CD14-positive monocyte (primary cell): ENCODE measurements around the gene DTL. TPM values are rescaled to one million over a fixed set of nuclear protein-coding genes. Genes with fewer than 3 reads are reported as not detected.

Experiments used
- DNase-seq, 3 donors: peaks; one replicate each; pipeline ENCODE4 v3.0.0-alpha.2; 2011 to 2022
- H2AFZ ChIP-seq: 2 replicates; pipeline ENCODE4 v1.6.0; 2012; ENCODE audit warnings: mild to moderate bottlenecking, low read depth, low read length, inconsistent platforms; ENCODE audit not compliant: insufficient read depth, poor library complexity, severe bottlenecking
- H3K27ac ChIP-seq, 2 donors: 1 replicate in 1 of 2; 2 replicates in 1 of 2; pipeline ENCODE4 v1.5.1; 2012 to 2013; ENCODE audit warnings: low read length in 2 of 2, control low read depth in 1 of 2, inconsistent platforms in 1 of 2, low read depth in 1 of 2, mild to moderate bottlenecking in 1 of 2
- H3K27me3 ChIP-seq, 2 donors: one replicate each; pipeline versions ENCODE4 v1.6.0 to v1.6.1; 2011 to 2013; ENCODE audit warnings: low read length in 2 of 2; ENCODE audit not compliant: control insufficient read depth in 2 of 2, insufficient read depth in 2 of 2
- H3K36me3 ChIP-seq, 2 donors: replicated peaks in 1 of 2; 1 replicate in 1 of 2; 2 replicates in 1 of 2; pipeline versions ENCODE4 v1.5.1 to v1.6.1; 2012 to 2013; ENCODE audit warnings: low read length in 2 of 2, control low read depth in 1 of 2, inconsistent platforms in 1 of 2, mild to moderate bottlenecking in 1 of 2; ENCODE audit not compliant: insufficient read depth in 2 of 2, control insufficient read depth in 1 of 2
- H3K4me1 ChIP-seq, 2 donors: 1 replicate in 1 of 2; 2 replicates in 1 of 2; pipeline versions ENCODE4 v1.5.1 to v1.6.1; 2012 to 2013; ENCODE audit warnings: low read length in 2 of 2, control low read depth in 1 of 2, inconsistent platforms in 1 of 2, mild to moderate bottlenecking in 1 of 2, moderate library complexity in 1 of 2; ENCODE audit not compliant: insufficient read depth in 2 of 2, control insufficient read depth in 1 of 2
- H3K4me2 ChIP-seq: replicated peaks from 2 replicates; pipeline ENCODE3; 2012; ENCODE audit warnings: low read length, moderate library complexity, mild to moderate bottlenecking; ENCODE audit not compliant: poor library complexity, severe bottlenecking; ENCODE audit errors: extremely low read depth
- H3K4me3 ChIP-seq, 3 experiments: fragments of 200-600 bp in 1 of 3; sonication (generic) in 1 of 3; replicated peaks in 1 of 3; 1 replicate in 2 of 3; 2 replicates in 1 of 3; pipeline ENCODE4 v1.5.1; 2011 to 2013; ENCODE audit warnings: low read length in 3 of 3, mild to moderate bottlenecking in 3 of 3, control low read depth in 2 of 3, low read depth in 2 of 3, inconsistent platforms in 1 of 3, moderate library complexity in 1 of 3
- H3K79me2 ChIP-seq: 2 replicates; pipeline ENCODE4 v1.6.0; 2012; ENCODE audit warnings: mild to moderate bottlenecking, control low read depth, inconsistent platforms, low read length, moderate library complexity; ENCODE audit not compliant: insufficient read depth
- H3K9ac ChIP-seq: 2 replicates; pipeline ENCODE4 v1.6.0; 2017; ENCODE audit warnings: low read length, mild to moderate bottlenecking; ENCODE audit not compliant: insufficient read depth, poor library complexity, severe bottlenecking
- H3K9me3 ChIP-seq, 2 donors: replicated peaks in 1 of 2; 1 replicate in 1 of 2; 2 replicates in 1 of 2; pipeline versions ENCODE4 v1.5.1 to v1.6.1; 2012 to 2013; ENCODE audit warnings: low read length in 2 of 2, control low read depth in 1 of 2; ENCODE audit not compliant: control insufficient read depth in 1 of 2, insufficient read depth in 1 of 2
- H4K20me1 ChIP-seq: 2 replicates; pipeline ENCODE4 v1.6.0; 2012; ENCODE audit warnings: mild to moderate bottlenecking, low read length, control low read depth, moderate library complexity; ENCODE audit not compliant: insufficient read depth
- H3K27ac Mint-ChIP-seq, 7 donors: one replicate each; pipeline ENCODE4 v1.8.0; 2020; ENCODE audit warnings: mild to moderate bottlenecking in 7 of 7, mixed read lengths in 7 of 7, moderate library complexity in 6 of 7, inconsistent platforms in 2 of 7
- H3K27me3 Mint-ChIP-seq, 3 donors: one replicate each; pipeline ENCODE4 v1.8.0; 2021 to 2022; ENCODE audit warnings: low read depth in 3 of 3, mild to moderate bottlenecking in 3 of 3, mixed read lengths in 3 of 3, moderate library complexity in 3 of 3, inconsistent platforms in 1 of 3
- H3K36me3 Mint-ChIP-seq, 2 donors: one replicate each; pipeline ENCODE4 v1.8.0; 2020; ENCODE audit warnings: mixed read lengths in 2 of 2, inconsistent platforms in 1 of 2, mild to moderate bottlenecking in 1 of 2
- H3K4me1 Mint-ChIP-seq: one replicate; pipeline ENCODE4 v1.8.0; 2020; ENCODE audit warnings: mild to moderate bottlenecking, mixed read lengths
- H3K4me3 Mint-ChIP-seq, 2 donors: one replicate each; pipeline ENCODE4 v1.8.0; 2020; ENCODE audit warnings: mild to moderate bottlenecking in 2 of 2, mixed read lengths in 2 of 2, moderate library complexity in 1 of 2
- H3K9me3 Mint-ChIP-seq, 7 donors: one replicate each; pipeline ENCODE4 v1.8.0; 2020 to 2022; ENCODE audit warnings: mixed read lengths in 7 of 7, mild to moderate bottlenecking in 6 of 7, moderate library complexity in 6 of 7, inconsistent platforms in 2 of 7
- CTCF ChIP-seq: fragments of 200-600 bp; IDR thresholded peaks from one replicate; pipeline ENCODE4 v1.8.0; 2022; ENCODE audit warnings: antibody characterized with exemption, mild to moderate bottlenecking
- WGBS: methylation state at CpG from one replicate; pipeline ENCODE4 v1.1.5; 2013; ENCODE audit warnings: missing lambda C conversion rate; ENCODE audit not compliant: insufficient coverage; 5-methylcytosine and 5-hydroxymethylcytosine counted together
- intact Hi-C, 2 donors: fragments of 100-400 bp; cut with micrococcal nuclease; formaldehyde crosslinking; loops; one replicate each; pipeline versions ENCODE4 v1.15.0 to v1.15.1; 2023
- polyA plus RNA-seq, 3 donors: library from polyadenylated mRNA; depleted of rRNA in 1 of 3; unstranded in 2 of 3; stranded (reverse) in 1 of 3; fragments of 300-500 nt in 2 of 3; fragments of >200 nt in 1 of 3; fragmentation: Illumina TruSeq in 2 of 3; gene quantifications; 1 replicate in 2 of 3; 2 replicates in 1 of 3; pipeline ENCODE4 v1.2.3, GENCODE V29; 2012 to 2021

The DTL gene
- polyA plus RNA-seq, 3 donors: not detected

DNA sequence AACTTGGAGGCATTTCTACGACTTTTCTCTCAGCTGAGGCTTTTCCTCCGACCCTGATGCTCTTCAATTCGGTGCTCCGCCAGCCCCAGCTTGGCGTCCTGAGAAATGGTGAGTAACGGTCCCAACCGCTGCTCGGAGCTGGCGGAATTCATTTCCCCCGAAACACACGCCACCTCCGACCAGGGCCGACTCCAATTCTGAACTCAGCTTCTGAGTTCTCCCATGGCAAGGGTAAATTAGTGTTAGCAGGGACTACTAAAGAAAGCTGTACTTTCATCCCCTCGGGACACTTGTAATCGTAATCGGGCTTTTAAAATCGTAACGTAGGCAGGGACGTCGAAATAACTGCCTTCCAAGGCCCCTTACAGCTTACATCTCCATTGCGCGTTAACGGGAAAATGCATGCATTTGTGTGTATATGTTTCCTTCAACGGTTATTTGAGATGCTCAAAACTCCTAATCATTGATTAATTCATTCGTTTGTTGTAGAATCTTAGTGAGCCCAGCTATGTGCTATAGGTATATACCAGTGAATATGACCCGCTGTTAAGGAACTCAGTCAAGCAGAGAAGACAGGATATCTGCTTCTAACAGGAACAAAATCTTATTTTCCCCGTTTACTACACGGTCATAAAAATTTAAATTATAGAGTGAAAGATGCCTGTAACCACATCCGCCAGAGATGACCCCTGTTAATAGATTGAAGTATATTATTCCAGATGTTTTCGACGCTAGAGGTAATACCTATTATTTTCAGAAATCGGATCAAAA is 472 bp downstream of the DTL start:
- no peaks in the 10 kb centered on the region for H3K9me3 Mint-ChIP-seq

GRCh38 chr1:212037900-212038299 is 2.4 kb downstream of the DTL start:
- peak overlapping the region in 1 of 2 donors; percentile 15 for H3K27ac ChIP-seq
- no peak overlapping the region for H3K9ac ChIP-seq
- H3K36me3 Mint-ChIP-seq: peaks cover 3 to 8% of the 10 kb centered on the region in 2 donors
- H3K4me3 Mint-ChIP-seq: no peak overlapping the region
- peak overlapping the region; percentile 38 for H2AFZ ChIP-seq
- H3K79me2 ChIP-seq: peaks cover 92% of the 10 kb centered on the region
- no peaks in the 10 kb centered on the region for H3K27me3 ChIP-seq
- peaks cover 18 to 40% of the 10 kb centered on the region in 2 donors for H3K4me1 ChIP-seq
- no peaks in the 10 kb centered on the region for H3K36me3 ChIP-seq
- H3K27me3 Mint-ChIP-seq: no peaks in the 10 kb centered on the region
- H3K4me2 ChIP-seq: no peak overlapping the region
- WGBS: 83% methylated on average over 1 of the region's 3 CpGs
- H3K27ac Mint-ChIP-seq: peak overlapping the region in 2 of 7 donors; percentile 38 to 83
- no peaks in the 10 kb centered on the region for H4K20me1 ChIP-seq
- intact Hi-C loops: loop anchor here in 1 of 2 donors (10.0 kb wide), 1 partner anchor 353 kb away; no protein-coding TSS in a partner anchor
- H3K4me3 ChIP-seq: no peak overlapping the region
- no peak for DNase-seq
- H3K9me3 Mint-ChIP-seq: no peaks in the 10 kb centered on the region
- no peak for TF ChIP-seq CTCF
- H3K9me3 ChIP-seq: no peaks in the 10 kb centered on the region
- H3K4me1 Mint-ChIP-seq: peaks cover 44% of the 10 kb centered on the region

More for the DNA sequence above, 472 bp downstream of the DTL start:
- DNase-seq: no peak
- 0% methylated on average over 8 of the region's 32 CpGs for WGBS
- Mint-ChIP-seq H3K4me3 (peak overlapping the region; percentile 98 to 99), H3K27me3 (no peaks in the 10 kb centered on the region), H3K27ac (peak overlapping the region; percentile 94 to 98 (median 98)), H3K4me1 (peaks cover 57% of the 10 kb centered on the region), H3K36me3 (peaks cover 5 to 8% of the 10 kb centered on the region in 2 donors)
- H3K4me2 ChIP-seq: peak overlapping the region; percentile 91
- peak overlapping the region; percentile 74 to 82 for H3K27ac ChIP-seq
- no peaks in the 10 kb centered on the region for H3K36me3 ChIP-seq
- H3K9me3 ChIP-seq: no peaks in the 10 kb centered on the region
- no peaks in the 10 kb centered on the region for H3K27me3 ChIP-seq
- peak overlapping the region; percentile 98 for H2AFZ ChIP-seq
- H3K4me3 ChIP-seq: peak overlapping the region; percentile 88 to 97 (median 91)
- peaks cover 22 to 45% of the 10 kb centered on the region in 2 donors for H3K4me1 ChIP-seq
- no peaks in the 10 kb centered on the region for H4K20me1 ChIP-seq
- H3K79me2 ChIP-seq: peaks cover 91% of the 10 kb centered on the region
- TF ChIP-seq CTCF: no peak
- H3K9ac ChIP-seq: peak overlapping the region; percentile 64
- intact Hi-C loops: loop anchor here in 1 of 2 donors (10.0 kb wide), 1 partner anchor 351 kb away; no protein-coding TSS in a partner anchor
